ENCODE measurements around the gene PFN1. TPM values are rescaled to one million over a fixed set of nuclear protein-coding genes. Genes with fewer than 3 reads are reported as not detected.

Gene PFN1
- total and polyA plus RNA-seq, 2 experiments from 2014 or later, result 244 to 706 TPM

GRCh38 chr17:4960279-4960922 lies 12.1 kb upstream of the PFN1 start:
- Histone ChIP-seq H3K27me3 (no peaks in the 10 kb centered on the region), H3K9me3 (ENCODE audit: low read depth) (no peaks in the 10 kb centered on the region), H3K79me2 (peaks cover 15% of the 10 kb centered on the region), H3K36me3 (replicated peaks; ENCODE audit: insufficient read depth, low read depth) (no peaks in the 10 kb centered on the region), H3K9me2 (replicated peaks; ENCODE audit: insufficient read depth) (no peaks in the 10 kb centered on the region), H3K4me2 (no peak overlapping the region), H2AFZ (no peak overlapping the region), H4K20me1 (ENCODE audit: insufficient read depth, poor library complexity, severe bottlenecking) (no peaks in the 10 kb centered on the region), H3K4me3 (no peak overlapping the region), H3K4me1 (ENCODE audit: insufficient read depth) (no peaks in the 10 kb centered on the region), H3K27ac (no peak overlapping the region)
- WGBS (ENCODE audit: low lambda C conversion rate, missing lambda C conversion rate), result 85% methylated on average over 9 of the region's 9 CpGs
- no peak for TF ChIP-seq EZH2 (IDR thresholded peaks at IDR 0.05; ENCODE audit: borderline replicate concordance)
- no peak for TF ChIP-seq CTCF (IDR thresholded peaks at IDR 0.05; ENCODE audit: poor library complexity)
- no peak for TF ChIP-seq EZH2phosphoT487 (IDR thresholded peaks at IDR 0.05; ENCODE audit: low read depth, severe bottlenecking, unreplicated experiment)
- no peak for DNase-seq (ENCODE audit: low spot score)

DNA sequence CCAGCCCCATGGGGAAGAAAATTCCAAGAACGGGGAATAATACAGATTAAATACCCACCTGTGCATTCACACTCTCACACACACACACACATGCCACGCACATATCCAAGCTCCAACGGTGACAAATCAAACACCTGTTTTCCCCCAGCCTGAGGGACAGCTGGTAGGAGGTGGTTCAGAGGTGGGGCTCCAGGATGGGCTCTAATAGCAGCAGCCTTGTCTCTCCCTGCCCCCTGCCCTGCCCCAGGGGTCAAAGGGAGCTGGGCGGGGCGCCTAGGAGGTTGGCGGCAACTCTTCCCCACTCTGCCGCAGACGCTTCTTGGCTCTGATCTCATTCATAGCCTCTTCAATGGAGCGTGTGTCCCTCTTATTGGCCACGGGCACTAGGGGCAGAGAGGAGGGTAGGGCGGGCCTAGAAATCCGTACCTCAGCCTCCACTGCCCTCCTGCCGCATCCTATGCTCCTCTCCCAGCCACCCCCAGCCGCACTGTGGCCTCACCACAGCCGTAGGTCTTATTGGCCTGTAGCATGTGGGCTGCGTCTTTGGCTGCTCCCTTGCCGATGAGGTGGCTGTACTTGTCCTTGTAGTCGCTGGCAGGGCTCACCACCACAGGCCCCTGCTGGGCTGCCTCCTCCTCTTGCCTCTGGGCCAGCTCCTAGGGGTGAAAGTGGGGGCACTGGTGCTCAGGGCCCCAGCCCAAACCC lies 11.1 kb upstream of the PFN1 start:
- no peak overlapping the region for H3K4me2 ChIP-seq
- no peaks in the 10 kb centered on the region for H3K9me2 ChIP-seq (replicated peaks; ENCODE audit: insufficient read depth)
- peaks cover 5% of the 10 kb centered on the region for H3K79me2 ChIP-seq
- H3K9me3 ChIP-seq (ENCODE audit: low read depth), result no peaks in the 10 kb centered on the region
- no peak overlapping the region for H3K4me3 ChIP-seq
- H3K36me3 ChIP-seq (replicated peaks; ENCODE audit: insufficient read depth, low read depth), result no peaks in the 10 kb centered on the region
- H2AFZ ChIP-seq, result no peak overlapping the region
- TF ChIP-seq CTCF (IDR thresholded peaks at IDR 0.05; ENCODE audit: poor library complexity) (no peak), EZH2phosphoT487 (IDR thresholded peaks at IDR 0.05; ENCODE audit: low read depth, severe bottlenecking, unreplicated experiment) (no peak), EZH2 (IDR thresholded peaks at IDR 0.05; ENCODE audit: borderline replicate concordance) (no peak)
- DNase-seq (ENCODE audit: low spot score), result no peak
- H3K27ac ChIP-seq, result no peak overlapping the region
- 92% methylated on average over 18 of the region's 18 CpGs for WGBS (ENCODE audit: low lambda C conversion rate, missing lambda C conversion rate)
- no peaks in the 10 kb centered on the region for H4K20me1 ChIP-seq (ENCODE audit: insufficient read depth, poor library complexity, severe bottlenecking)
- no peaks in the 10 kb centered on the region for H3K27me3 ChIP-seq
- H3K4me1 ChIP-seq (ENCODE audit: insufficient read depth), result no peaks in the 10 kb centered on the region

- Histone ChIP-seq H3K4me1 (ENCODE audit: insufficient read depth) (no peaks in the 10 kb centered on the region), H3K4me2 (no peak overlapping the region), H3K27ac (no peak overlapping the region), H3K36me3 (replicated peaks; ENCODE audit: insufficient read depth, low read depth) (no peaks in the 10 kb centered on the region), H4K20me1 (ENCODE audit: insufficient read depth, poor library complexity, severe bottlenecking) (no peaks in the 10 kb centered on the region), H2AFZ (no peak overlapping the region), H3K9me2 (replicated peaks; ENCODE audit: insufficient read depth) (no peaks in the 10 kb centered on the region), H3K4me3 (no peak overlapping the region), H3K9me3 (ENCODE audit: low read depth) (no peaks in the 10 kb centered on the region), H3K27me3 (no peaks in the 10 kb centered on the region), H3K79me2 (no peaks in the 10 kb centered on the region)
- WGBS (ENCODE audit: low lambda C conversion rate, missing lambda C conversion rate), result 97% methylated on average over 3 of the region's 3 CpGs
- TF ChIP-seq CTCF (IDR thresholded peaks at IDR 0.05; ENCODE audit: poor library complexity) (no peak), EZH2 (IDR thresholded peaks at IDR 0.05; ENCODE audit: borderline replicate concordance) (no peak), EZH2phosphoT487 (IDR thresholded peaks at IDR 0.05; ENCODE audit: low read depth, severe bottlenecking, unreplicated experiment) (no peak)
- no peak for DNase-seq (ENCODE audit: low spot score)
Observed at GRCh38 chr17:4958102-4958501, 9.8 kb upstream of the PFN1 start.
